ENCODE measurements around the gene RFX7.
"Not testable (repeated sequence)": the region's sequence is repeated elsewhere in the genome, so short reads cannot be mapped to it uniquely, and the experiment has no call there.

RFX7 gene

GRCh38 chr15:56207092-56207491 lies 36.6 kb downstream of the RFX7 start:
- no peak for DNase-seq
- Mint-ChIP-seq H3K4me3 (no peak overlapping the region), H3K4me1 (peaks cover 9% of the 10 kb centered on the region), H3K9me3 (peaks cover 67% of the 10 kb centered on the region), H3K36me3 (ENCODE audit: low read depth) (peaks cover 96% of the 10 kb centered on the region), H3K27me3 (ENCODE audit: low read depth, poor library complexity) (no peaks in the 10 kb centered on the region), H3K27ac (no peak overlapping the region)
- no peak for TF ChIP-seq CTCF (IDR thresholded peaks at IDR 0.05)

GRCh38 chr15:56205061-56205876 lies 38.4 kb downstream of the RFX7 start:
- Mint-ChIP-seq H3K36me3 (ENCODE audit: low read depth) (peaks cover 96% of the 10 kb centered on the region), H3K27me3 (ENCODE audit: low read depth, poor library complexity) (no peaks in the 10 kb centered on the region), H3K4me3 (no peak overlapping the region), H3K9me3 (peaks cover 58% of the 10 kb centered on the region), H3K27ac (peak overlapping the region; percentile 79), H3K4me1 (peaks cover 9% of the 10 kb centered on the region)
- no peak for TF ChIP-seq CTCF (IDR thresholded peaks at IDR 0.05)
- no peak for DNase-seq

- not testable (repeated sequence) for H3K4me3 Mint-ChIP-seq; H3K27me3 Mint-ChIP-seq (ENCODE audit: low read depth, poor library complexity); DNase-seq; H3K4me1 Mint-ChIP-seq; H3K27ac Mint-ChIP-seq
- peaks cover 88% of the 10 kb centered on the region for H3K36me3 Mint-ChIP-seq (ENCODE audit: low read depth)
- H3K9me3 Mint-ChIP-seq, result peaks cover 40% of the 10 kb centered on the region
These were observed 40.3 kb downstream of the RFX7 start for GRCh38 chr15:56203312-56203922.

GRCh38 chr15:56202701-56203100 lies 41.0 kb downstream of the RFX7 start:
- Mint-ChIP-seq H3K4me3 (no peak overlapping the region), H3K36me3 (ENCODE audit: low read depth) (peaks cover 86% of the 10 kb centered on the region), H3K27me3 (ENCODE audit: low read depth, poor library complexity) (no peaks in the 10 kb centered on the region), H3K27ac (peak overlapping the region; percentile 39), H3K4me1 (peaks cover 9% of the 10 kb centered on the region), H3K9me3 (peaks cover 33% of the 10 kb centered on the region)
- no peak for TF ChIP-seq CTCF (IDR thresholded peaks at IDR 0.05)
- DNase-seq, result no peak

- TF ChIP-seq CTCF (IDR thresholded peaks at IDR 0.05), result no peak
- DNase-seq, result no peak
- Mint-ChIP-seq H3K9me3 (peaks cover 17% of the 10 kb centered on the region), H3K36me3 (ENCODE audit: low read depth) (peaks cover 69% of the 10 kb centered on the region), H3K4me3 (no peak overlapping the region), H3K4me1 (no peaks in the 10 kb centered on the region), H3K27me3 (ENCODE audit: low read depth, poor library complexity) (no peaks in the 10 kb centered on the region), H3K27ac (no peak overlapping the region)
These were observed 44.6 kb downstream of the RFX7 start for GRCh38 chr15:56199038-56199437.

- H3K27ac Mint-ChIP-seq, result no peak overlapping the region
- H3K9me3 Mint-ChIP-seq, result peaks cover 3% of the 10 kb centered on the region
- H3K27me3 Mint-ChIP-seq (ENCODE audit: low read depth, poor library complexity), result no peaks in the 10 kb centered on the region
- TF ChIP-seq CTCF (IDR thresholded peaks at IDR 0.05), result no peak
- H3K36me3 Mint-ChIP-seq (ENCODE audit: low read depth), result peaks cover 48% of the 10 kb centered on the region
- DNase-seq, result no peak
- no peaks in the 10 kb centered on the region for H3K4me1 Mint-ChIP-seq
- no peak overlapping the region for H3K4me3 Mint-ChIP-seq
These were observed 49.6 kb downstream of the RFX7 start for GRCh38 chr15:56194035-56194434.

All from nephron progenitor cell (in vitro differentiated cells).